Left hindlimb (tissue), 1 donor: ENCODE measurements around the gene NFATC2.
A peak's percentile ranks its signal among the peaks of the same experiment; 100 is the strongest.
"Not testable (repeated sequence)": the region's sequence is repeated elsewhere in the genome, so short reads cannot be mapped to it uniquely, and the experiment has no call there.

Experiments
- DNase-seq: peaks from one replicate; pipeline ENCODE4 v3.0.0-alpha.2; 2018

NFATC2 gene

GRCh38 chr20:51492167-51493092 lies 50.1 kb downstream of the NFATC2 start:
- DNase-seq, result no peak

- DNase-seq, result no peak
These were observed 51.1 kb downstream of the NFATC2 start for GRCh38 chr20:51491393-51491792.

GRCh38 chr20:51490635-51491034 lies 51.9 kb downstream of the NFATC2 start:
- no peak for DNase-seq

GRCh38 chr20:51489611-51490010 lies 52.9 kb downstream of the NFATC2 start:
- no peak for DNase-seq

GRCh38 chr20:51488331-51488730 lies 54.2 kb downstream of the NFATC2 start:
- DNase-seq, result no peak

- DNase-seq, result peak; percentile 77
These were observed 54.8 kb downstream of the NFATC2 start for GRCh38 chr20:51487565-51488268.

- DNase-seq, result no peak
These were observed 55.4 kb downstream of the NFATC2 start for GRCh38 chr20:51487076-51487475.

- no peak for DNase-seq
These were observed 56.1 kb downstream of the NFATC2 start for GRCh38 chr20:51486197-51487005.

GRCh38 chr20:51484831-51485230 lies 57.7 kb downstream of the NFATC2 start:
- DNase-seq, result no peak

GRCh38 chr20:51484141-51484815 lies 58.2 kb downstream of the NFATC2 start:
- DNase-seq, result no peak

- DNase-seq, result no peak
These were observed 59.6 kb downstream of the NFATC2 start for GRCh38 chr20:51482836-51483473.

- DNase-seq, result no peak
These were observed 61.1 kb downstream of the NFATC2 start for GRCh38 chr20:51481341-51481914.

- DNase-seq, result no peak
These were observed 61.8 kb downstream of the NFATC2 start for GRCh38 chr20:51480507-51481270.

GRCh38 chr20:51476106-51476505 lies 66.4 kb downstream of the NFATC2 start:
- not testable (repeated sequence) for DNase-seq

- no peak for DNase-seq
These were observed 68.7 kb downstream of the NFATC2 start for GRCh38 chr20:51473771-51474170.

GRCh38 chr20:51473256-51473655 lies 69.3 kb downstream of the NFATC2 start:
- DNase-seq, result no peak

GRCh38 chr20:51470907-51471411 lies 71.6 kb downstream of the NFATC2 start:
- DNase-seq, result no peak

- no peak for DNase-seq
These were observed 72.1 kb downstream of the NFATC2 start for GRCh38 chr20:51470499-51470820.

GRCh38 chr20:51469578-51470498 lies 72.7 kb downstream of the NFATC2 start:
- DNase-seq, result no peak

GRCh38 chr20:51469046-51469445 lies 73.5 kb downstream of the NFATC2 start:
- no peak for DNase-seq
